ENCODE data around the gene SIVA1. TPM values are rescaled to one million over a fixed set of nuclear protein-coding genes. Genes with fewer than 3 reads are reported as not detected.
A peak's percentile ranks its signal among the peaks of the same experiment; 100 is the strongest.

The SIVA1 gene
- total RNA-seq, 1 donor from 2014 or later: 47.9 TPM

DNA sequence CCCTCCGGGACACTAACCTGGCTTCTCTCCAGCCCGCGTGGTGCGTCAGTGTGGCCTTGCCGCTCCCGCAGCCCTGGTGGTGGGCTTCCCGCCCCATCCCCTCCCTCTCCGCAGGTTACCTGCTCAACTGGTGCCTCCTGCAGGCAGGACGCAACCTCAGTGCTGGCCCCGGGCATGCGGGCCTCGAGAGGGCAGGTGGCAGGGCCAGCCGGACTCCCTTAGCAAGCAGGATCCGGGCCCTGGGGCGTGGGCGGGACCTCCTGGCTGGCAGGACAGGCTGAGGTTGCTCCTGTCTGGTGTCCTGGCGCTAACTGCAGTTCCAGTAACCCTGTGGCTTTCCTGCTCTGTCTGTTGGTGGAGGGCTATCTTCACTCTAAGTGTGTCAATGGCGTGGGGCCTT, 37.5 kb upstream of the SIVA1 start:
- DNase-seq (no peak), ATAC-seq (ENCODE audit: low read depth) (no peak)
- no peaks in the 10 kb centered on the region for H3K4me1 Mint-ChIP-seq
- ChIA-PET CTCF (no interaction called here), POLR2A (no interaction called here)
- TF ChIP-seq, protein P1, sequence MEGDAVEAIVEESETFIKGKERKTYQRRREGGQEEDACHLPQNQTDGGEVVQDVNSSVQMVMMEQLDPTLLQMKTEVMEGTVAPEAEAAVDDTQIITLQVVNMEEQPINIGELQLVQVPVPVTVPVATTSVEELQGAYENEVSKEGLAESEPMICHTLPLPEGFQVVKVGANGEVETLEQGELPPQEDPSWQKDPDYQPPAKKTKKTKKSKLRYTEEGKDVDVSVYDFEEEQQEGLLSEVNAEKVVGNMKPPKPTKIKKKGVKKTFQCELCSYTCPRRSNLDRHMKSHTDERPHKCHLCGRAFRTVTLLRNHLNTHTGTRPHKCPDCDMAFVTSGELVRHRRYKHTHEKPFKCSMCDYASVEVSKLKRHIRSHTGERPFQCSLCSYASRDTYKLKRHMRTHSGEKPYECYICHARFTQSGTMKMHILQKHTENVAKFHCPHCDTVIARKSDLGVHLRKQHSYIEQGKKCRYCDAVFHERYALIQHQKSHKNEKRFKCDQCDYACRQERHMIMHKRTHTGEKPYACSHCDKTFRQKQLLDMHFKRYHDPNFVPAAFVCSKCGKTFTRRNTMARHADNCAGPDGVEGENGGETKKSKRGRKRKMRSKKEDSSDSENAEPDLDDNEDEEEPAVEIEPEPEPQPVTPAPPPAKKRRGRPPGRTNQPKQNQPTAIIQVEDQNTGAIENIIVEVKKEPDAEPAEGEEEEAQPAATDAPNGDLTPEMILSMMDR (IDR thresholded peaks at IDR 0.05): no peak
- no peaks in the 10 kb centered on the region for H3K27me3 Mint-ChIP-seq
- no peak overlapping the region for H3K27ac Mint-ChIP-seq
- no peak overlapping the region for H3K4me3 Mint-ChIP-seq
- H3K36me3 Mint-ChIP-seq (ENCODE audit: low read depth): peaks cover 41% of the 10 kb centered on the region
- H3K9me3 Mint-ChIP-seq: no peaks in the 10 kb centered on the region
- intact Hi-C loops (cut with micrococcal nuclease): no loop called here

DNA sequence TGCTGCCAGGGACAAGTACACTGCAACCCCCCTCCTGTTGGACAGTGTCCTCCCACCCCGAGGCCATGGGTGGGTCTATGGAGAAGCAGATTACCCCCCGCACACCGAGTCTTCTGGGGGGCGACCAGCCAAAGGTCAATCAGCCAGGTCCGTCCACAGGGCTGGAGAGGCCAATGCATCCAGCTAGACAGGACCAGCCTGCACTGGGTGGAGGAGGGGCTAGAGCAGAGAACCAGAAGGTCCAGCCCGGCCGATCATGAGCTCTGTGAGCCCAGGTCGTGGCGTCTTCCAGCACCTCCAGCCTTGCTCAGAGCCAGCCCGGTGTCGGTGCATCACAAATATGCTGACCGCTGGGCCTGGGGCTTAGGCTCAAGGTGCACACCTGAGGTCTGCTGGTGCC, 37.1 kb upstream of the SIVA1 start:
- no peak overlapping the region for H3K27ac Mint-ChIP-seq
- H3K36me3 Mint-ChIP-seq (ENCODE audit: low read depth): peaks cover 40% of the 10 kb centered on the region
- ATAC-seq (ENCODE audit: low read depth) (no peak), DNase-seq (no peak)
- H3K4me1 Mint-ChIP-seq: no peaks in the 10 kb centered on the region
- CTCF ChIA-PET: no interaction called here
- POLR2A ChIA-PET: no interaction called here
- TF ChIP-seq, protein P1 (IDR thresholded peaks at IDR 0.05): no peak
- no peaks in the 10 kb centered on the region for H3K9me3 Mint-ChIP-seq
- H3K27me3 Mint-ChIP-seq: no peaks in the 10 kb centered on the region
- no peak overlapping the region for H3K4me3 Mint-ChIP-seq
- intact Hi-C loops (cut with micrococcal nuclease): no loop called here

DNA sequence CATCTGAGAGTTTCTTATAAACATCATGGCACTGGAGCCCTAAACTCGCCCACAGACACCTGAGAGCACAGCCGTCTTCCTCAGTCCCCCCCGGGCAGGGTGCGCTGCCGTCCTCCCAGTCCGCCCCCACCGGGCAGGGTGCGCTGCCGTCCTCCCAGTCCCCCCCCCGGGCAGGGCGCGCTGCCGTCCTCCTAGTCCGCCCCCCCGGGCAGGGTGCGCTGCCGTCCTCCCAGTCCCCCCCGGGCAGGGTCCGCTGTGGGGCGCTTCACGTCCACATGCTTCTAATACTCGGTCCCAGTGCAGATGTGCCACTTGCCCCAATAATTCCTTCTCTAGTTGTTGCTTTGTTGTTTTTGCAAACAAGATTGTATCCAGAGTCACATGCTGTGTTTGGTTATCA, 35.8 kb upstream of the SIVA1 start:
- Mint-ChIP-seq H3K36me3 (ENCODE audit: low read depth) (peaks cover 38% of the 10 kb centered on the region), H3K27me3 (no peaks in the 10 kb centered on the region), H3K27ac (peak overlapping the region; percentile 56), H3K4me3 (no peak overlapping the region), H3K4me1 (no peaks in the 10 kb centered on the region), H3K9me3 (no peaks in the 10 kb centered on the region)
- ATAC-seq (ENCODE audit: low read depth): no peak
- CTCF ChIA-PET: no interaction called here
- intact Hi-C loops (cut with micrococcal nuclease): no loop called here
- POLR2A ChIA-PET: no interaction called here
- no peak for DNase-seq
- TF ChIP-seq, protein P1 (IDR thresholded peaks at IDR 0.05): no peak

DNA sequence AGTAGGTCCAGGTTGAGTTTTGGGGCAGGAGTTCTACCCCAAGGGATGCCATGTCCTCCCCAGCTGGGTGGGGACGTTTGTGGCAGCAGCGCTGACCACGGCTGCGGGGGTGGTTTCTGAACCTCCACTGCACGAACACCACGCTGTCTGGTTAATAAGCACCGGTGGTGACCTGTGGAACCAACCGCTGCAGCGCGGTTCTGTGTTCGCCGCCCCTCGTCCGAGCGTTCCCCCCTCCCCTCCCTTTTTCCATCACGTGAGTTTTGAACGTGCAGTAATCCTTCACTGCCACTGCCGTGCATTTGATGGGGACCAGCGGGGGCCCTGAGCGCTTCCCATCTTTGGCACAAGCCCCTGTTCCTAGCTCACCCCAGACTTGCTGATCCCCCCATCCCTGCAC, 35.3 kb upstream of the SIVA1 start:
- no peak overlapping the region for H3K4me3 Mint-ChIP-seq
- DNase-seq (no peak), ATAC-seq (ENCODE audit: low read depth) (no peak)
- ChIA-PET POLR2A (no interaction called here), CTCF (no interaction called here)
- TF ChIP-seq, protein P1 (IDR thresholded peaks at IDR 0.05): no peak
- no peaks in the 10 kb centered on the region for H3K4me1 Mint-ChIP-seq
- peaks cover 38% of the 10 kb centered on the region for H3K36me3 Mint-ChIP-seq (ENCODE audit: low read depth)
- no peaks in the 10 kb centered on the region for H3K9me3 Mint-ChIP-seq
- H3K27ac Mint-ChIP-seq: no peak overlapping the region
- intact Hi-C loops (cut with micrococcal nuclease): no loop called here
- no peaks in the 10 kb centered on the region for H3K27me3 Mint-ChIP-seq

DNA sequence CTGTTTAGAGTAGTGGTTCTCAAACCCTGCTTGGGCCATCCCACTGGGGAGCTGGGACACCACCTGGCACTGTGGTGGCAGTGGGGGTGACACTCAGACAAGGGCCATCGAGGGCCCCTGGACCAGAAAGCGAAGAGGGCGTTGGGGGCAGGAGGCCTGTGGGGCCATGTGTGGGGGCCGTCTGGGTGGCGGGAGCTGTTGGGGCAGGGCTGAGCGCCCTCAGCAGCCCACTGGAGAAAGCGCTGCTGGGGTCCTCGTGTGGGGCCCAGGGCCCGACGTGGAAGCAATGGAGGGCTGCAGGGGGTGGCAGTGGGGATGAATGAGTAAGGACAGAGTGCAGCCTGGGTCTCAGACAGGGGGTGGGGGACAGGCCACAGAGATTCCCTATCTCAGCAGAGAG, 34.8 kb upstream of the SIVA1 start:
- Mint-ChIP-seq H3K27me3 (no peaks in the 10 kb centered on the region), H3K27ac (no peak overlapping the region), H3K36me3 (ENCODE audit: low read depth) (peaks cover 38% of the 10 kb centered on the region), H3K4me1 (no peaks in the 10 kb centered on the region), H3K9me3 (no peaks in the 10 kb centered on the region), H3K4me3 (no peak overlapping the region)
- ChIA-PET CTCF (no interaction called here), POLR2A (no interaction called here)
- TF ChIP-seq, protein P1 (IDR thresholded peaks at IDR 0.05): no peak
- DNase-seq (no peak), ATAC-seq (ENCODE audit: low read depth) (no peak)
- intact Hi-C loops (cut with micrococcal nuclease): no loop called here
